GM19455 (cell line): ENCODE measurements around the gene SDR42E2.
"Not testable (repeated sequence)": the region's sequence is repeated elsewhere in the genome, so short reads cannot be mapped to it uniquely, and the experiment has no call there.

Experiments
- ATAC-seq: cut with Tn5 transposase; IDR thresholded peaks from one replicate; pipeline ENCODE4 v1.9.1; 2021; ENCODE audit not compliant: unreplicated experiment

The SDR42E2 gene

GRCh38 chr16:22210285-22210684 is 48.0 kb downstream of the SDR42E2 start:
- no peak for ATAC-seq

GRCh38 chr16:22210854-22211253 is 48.5 kb downstream of the SDR42E2 start:
- ATAC-seq: no peak

GRCh38 chr16:22213236-22213635 is 50.9 kb downstream of the SDR42E2 start:
- no peak for ATAC-seq

GRCh38 chr16:22213801-22214200 is 51.5 kb downstream of the SDR42E2 start:
- ATAC-seq: no peak

- ATAC-seq: no peak
Measured at GRCh38 chr16:22214402-22214801, 52.1 kb downstream of the SDR42E2 start.

- ATAC-seq: no peak
Measured at GRCh38 chr16:22214889-22215288, 52.6 kb downstream of the SDR42E2 start.

GRCh38 chr16:22216191-22216831 is 54.0 kb downstream of the SDR42E2 start:
- ATAC-seq: no peak

- not testable (repeated sequence) for ATAC-seq
Measured at GRCh38 chr16:22216832-22217225, 54.5 kb downstream of the SDR42E2 start.

- peak; percentile 78 for ATAC-seq
Measured at GRCh38 chr16:22217890-22218730, 55.8 kb downstream of the SDR42E2 start.

GRCh38 chr16:22219389-22220068 is 57.2 kb downstream of the SDR42E2 start:
- no peak for ATAC-seq

GRCh38 chr16:22220069-22220440 is 57.7 kb downstream of the SDR42E2 start:
- ATAC-seq: no peak

GRCh38 chr16:22220714-22221113 is 58.4 kb downstream of the SDR42E2 start:
- no peak for ATAC-seq

GRCh38 chr16:22222006-22222405 is 59.7 kb downstream of the SDR42E2 start:
- no peak for ATAC-seq

- ATAC-seq: no peak
Measured at GRCh38 chr16:22222998-22223397, 60.7 kb downstream of the SDR42E2 start.

- ATAC-seq: no peak
Measured at GRCh38 chr16:22225060-22225459, 62.8 kb downstream of the SDR42E2 start.

- ATAC-seq: no peak
Measured at GRCh38 chr16:22229889-22230288, 67.6 kb downstream of the SDR42E2 start.

- ATAC-seq: no peak
Measured at GRCh38 chr16:22232277-22233036, 70.2 kb downstream of the SDR42E2 start.

GRCh38 chr16:22233037-22233372 is 70.7 kb downstream of the SDR42E2 start:
- no peak for ATAC-seq

- no peak for ATAC-seq
Measured at GRCh38 chr16:22235839-22236745, 73.8 kb downstream of the SDR42E2 start.

- ATAC-seq: no peak
Measured at GRCh38 chr16:22239131-22239805, 77.0 kb downstream of the SDR42E2 start.
